ENCODE results near the gene ERLEC1. TPM values are rescaled to one million over a fixed set of nuclear protein-coding genes. Genes with fewer than 3 reads are reported as not detected.

Gene ERLEC1
- total RNA-seq, 4 donors from 2014 or later = 15.6 to 60.1 (median 30.7) TPM

DNA sequence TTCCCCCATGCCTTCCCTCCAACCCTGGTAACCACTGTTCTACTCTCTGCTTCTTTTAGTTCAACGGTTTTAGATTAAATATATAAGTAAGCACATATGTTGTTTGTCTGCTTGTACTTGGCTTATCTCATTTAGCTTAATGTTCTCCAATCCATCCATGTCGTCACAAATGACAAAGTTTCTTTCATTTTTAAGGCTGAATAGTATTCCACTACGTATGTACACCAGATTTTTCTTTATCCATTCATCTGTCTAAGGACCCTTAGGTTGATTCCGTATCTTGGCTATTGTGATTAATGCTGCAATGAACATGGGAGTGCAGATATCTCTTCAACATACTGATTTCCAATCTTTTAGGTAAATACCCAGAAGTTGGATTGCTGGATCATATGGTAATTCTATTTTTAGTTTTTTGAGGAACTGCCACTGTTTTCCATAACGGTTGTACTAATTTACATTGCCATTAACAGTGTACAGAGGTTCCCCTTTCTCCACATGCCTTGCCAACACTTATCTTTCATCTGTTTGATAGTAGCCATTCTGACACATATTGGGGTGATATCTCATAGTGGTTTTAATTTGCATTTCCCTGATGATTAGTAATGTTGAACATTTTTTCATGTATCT, 8.2 kb upstream of the ERLEC1 start:
- TF ChIP-seq, protein P1, sequence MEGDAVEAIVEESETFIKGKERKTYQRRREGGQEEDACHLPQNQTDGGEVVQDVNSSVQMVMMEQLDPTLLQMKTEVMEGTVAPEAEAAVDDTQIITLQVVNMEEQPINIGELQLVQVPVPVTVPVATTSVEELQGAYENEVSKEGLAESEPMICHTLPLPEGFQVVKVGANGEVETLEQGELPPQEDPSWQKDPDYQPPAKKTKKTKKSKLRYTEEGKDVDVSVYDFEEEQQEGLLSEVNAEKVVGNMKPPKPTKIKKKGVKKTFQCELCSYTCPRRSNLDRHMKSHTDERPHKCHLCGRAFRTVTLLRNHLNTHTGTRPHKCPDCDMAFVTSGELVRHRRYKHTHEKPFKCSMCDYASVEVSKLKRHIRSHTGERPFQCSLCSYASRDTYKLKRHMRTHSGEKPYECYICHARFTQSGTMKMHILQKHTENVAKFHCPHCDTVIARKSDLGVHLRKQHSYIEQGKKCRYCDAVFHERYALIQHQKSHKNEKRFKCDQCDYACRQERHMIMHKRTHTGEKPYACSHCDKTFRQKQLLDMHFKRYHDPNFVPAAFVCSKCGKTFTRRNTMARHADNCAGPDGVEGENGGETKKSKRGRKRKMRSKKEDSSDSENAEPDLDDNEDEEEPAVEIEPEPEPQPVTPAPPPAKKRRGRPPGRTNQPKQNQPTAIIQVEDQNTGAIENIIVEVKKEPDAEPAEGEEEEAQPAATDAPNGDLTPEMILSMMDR (IDR thresholded peaks at IDR 0.05) = no peak
- TF ChIP-seq POLR2A (IDR thresholded peaks at IDR 0.05) = no peak

DNA sequence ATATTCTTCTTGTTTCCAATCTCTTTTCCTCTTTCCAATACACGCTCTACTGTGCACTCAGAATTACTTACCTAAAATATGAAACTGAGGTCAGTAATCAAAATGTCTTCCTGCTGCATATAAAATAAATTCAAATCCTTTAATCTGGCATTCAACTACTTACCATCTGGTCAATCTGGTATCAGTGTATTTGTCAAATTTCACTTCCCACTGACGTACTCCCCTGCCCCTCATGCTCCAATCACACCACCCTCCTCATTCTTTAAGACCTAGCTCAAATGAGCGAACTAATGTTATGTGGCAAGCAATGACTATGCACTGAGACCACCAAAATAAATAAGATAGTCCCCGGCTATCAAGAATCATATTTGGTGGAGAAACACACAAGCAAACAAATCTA, 6.8 kb upstream of the ERLEC1 start:
- 91 to 93% methylated on average over 4 of the region's 4 CpGs for WGBS, 2 donors
- intact Hi-C loops (cut with DNase I; ENCODE audit: low total_unique reads) = no loop called here
- no peak for DNase-seq (ENCODE audit: low spot score in 2 of 2)
- H3K4me3 ChIP-seq (ENCODE audit: low read depth, poor library complexity, severe bottlenecking) = no peak overlapping the region
- TF ChIP-seq POLR2A (IDR thresholded peaks at IDR 0.05) = no peak
- TF ChIP-seq, protein P1 (IDR thresholded peaks at IDR 0.05) = no peak

More for the DNA sequence above, 8.2 kb upstream of the ERLEC1 start:
- intact Hi-C loops (cut with DNase I; ENCODE audit: low total_unique reads) = no loop called here
- no peak overlapping the region for H3K4me3 ChIP-seq (ENCODE audit: low read depth, poor library complexity, severe bottlenecking)
- WGBS, 2 donors = 83 to 86% methylated on average over 5 of the region's 5 CpGs
- no peak for DNase-seq (ENCODE audit: low spot score in 2 of 2)

DNA sequence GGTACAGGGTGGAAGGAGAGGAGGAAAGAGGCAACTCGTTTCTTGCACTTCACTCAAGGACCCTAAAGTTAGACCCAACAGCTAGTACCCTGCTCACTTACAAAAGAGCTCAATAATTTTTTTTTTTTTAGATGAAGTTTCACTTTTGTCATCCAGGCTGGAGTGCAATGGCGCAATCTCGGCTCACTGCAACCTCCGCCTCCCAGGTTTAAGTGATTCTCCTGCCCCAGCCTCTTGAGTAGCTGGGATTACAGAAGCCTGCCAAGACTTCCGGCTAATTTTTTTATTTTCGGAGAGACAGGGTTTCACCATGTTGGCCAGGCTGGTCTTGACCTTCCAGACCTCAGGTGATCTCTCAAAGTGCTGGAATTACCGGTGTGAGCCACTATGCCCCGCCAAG, 4.2 kb upstream of the ERLEC1 start:
- DNase-seq (ENCODE audit: low spot score in 2 of 2) = no peak
- intact Hi-C loops (cut with DNase I; ENCODE audit: low total_unique reads) = no loop called here
- no peak for TF ChIP-seq POLR2A (IDR thresholded peaks at IDR 0.05)
- TF ChIP-seq, protein P1 (IDR thresholded peaks at IDR 0.05) = no peak
- WGBS, 2 donors = 87% methylated on average over 8 of the region's 8 CpGs
- no peak overlapping the region for H3K4me3 ChIP-seq (ENCODE audit: low read depth, poor library complexity, severe bottlenecking)

GRCh38 chr2:53784436-53784835, 2.4 kb upstream of the ERLEC1 start:
- intact Hi-C loops (cut with DNase I; ENCODE audit: low total_unique reads) = no loop called here
- no peak for TF ChIP-seq POLR2A (IDR thresholded peaks at IDR 0.05)
- TF ChIP-seq, protein P1 (IDR thresholded peaks at IDR 0.05) = no peak
- DNase-seq (ENCODE audit: low spot score in 2 of 2) = no peak
- H3K4me3 ChIP-seq (ENCODE audit: low read depth, poor library complexity, severe bottlenecking) = no peak overlapping the region

- 44 to 57% methylated on average over 11 of the region's 11 CpGs for WGBS, 2 donors
- no peak for TF ChIP-seq POLR2A (IDR thresholded peaks at IDR 0.05)
- TF ChIP-seq, protein P1 (IDR thresholded peaks at IDR 0.05) = no peak
- no peak overlapping the region for H3K4me3 ChIP-seq (ENCODE audit: low read depth, poor library complexity, severe bottlenecking)
- intact Hi-C loops (cut with DNase I; ENCODE audit: low total_unique reads) = no loop called here
- DNase-seq (ENCODE audit: low spot score in 2 of 2) = no peak
Measured at GRCh38 chr2:53785366-53785765, 1.5 kb upstream of the ERLEC1 start.

DNA sequence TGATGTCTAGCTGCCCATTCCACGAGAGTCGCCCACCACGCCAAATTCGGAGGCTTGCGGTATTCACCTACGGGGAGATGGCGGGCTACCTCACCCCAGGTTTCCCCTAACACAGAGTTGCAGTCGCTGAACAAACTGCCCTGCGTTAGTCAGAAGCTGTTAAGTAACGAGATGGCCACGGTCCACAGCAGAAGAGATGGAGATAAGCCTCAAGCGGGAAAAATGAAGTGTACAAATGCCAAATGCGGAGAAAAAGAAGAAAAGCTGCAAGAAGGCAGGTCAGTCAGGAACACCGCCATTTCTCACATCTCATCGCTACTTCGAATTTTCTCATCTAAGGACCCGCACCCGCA, 516 bp upstream of the ERLEC1 start:
- peak in 1 of 2 donors; percentile 29 for DNase-seq (ENCODE audit: low spot score in 2 of 2)
- H3K4me3 ChIP-seq (ENCODE audit: low read depth, poor library complexity, severe bottlenecking) = peak overlapping the region; percentile 85
- 1% methylated on average over 18 of the region's 18 CpGs for WGBS, 2 donors
- intact Hi-C loops (cut with DNase I; ENCODE audit: low total_unique reads) = no loop called here
- no peak for TF ChIP-seq POLR2A (IDR thresholded peaks at IDR 0.05)
- TF ChIP-seq, protein P1 (IDR thresholded peaks at IDR 0.05) = no peak
